ENCODE data around the gene USP22. TPM values are rescaled to one million over a fixed set of nuclear protein-coding genes. Genes with fewer than 3 reads are reported as not detected.

USP22 gene
- total RNA-seq, 1 donor from 2014 or later, result 235 TPM

DNA sequence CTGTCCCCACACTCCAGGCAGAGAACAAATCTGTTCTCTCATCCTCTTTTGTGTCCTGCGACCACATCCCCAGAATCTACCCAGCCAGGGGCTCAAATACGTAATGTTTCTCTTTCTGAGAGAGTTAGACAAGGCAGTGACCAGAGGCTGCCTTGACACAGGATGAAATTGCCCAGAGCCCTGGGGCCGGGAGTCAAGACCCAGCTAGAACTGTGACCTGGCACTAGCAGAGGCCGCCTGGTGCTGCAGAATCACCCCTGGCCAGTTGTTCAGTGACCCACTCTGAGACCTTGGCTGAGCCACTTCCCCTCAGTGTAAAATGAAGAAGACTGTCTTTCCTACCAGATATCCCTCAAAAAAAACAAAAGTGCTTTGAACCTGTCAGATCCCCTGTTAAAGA is 72.5 kb downstream of the USP22 start:
- Histone ChIP-seq H3K27me3 (ENCODE audit: control insufficient read depth, insufficient read depth, low read length) (no peaks in the 10 kb centered on the region), H3K36me3 (ENCODE audit: control insufficient read depth, insufficient read depth, low read length) (no peaks in the 10 kb centered on the region), H3K4me3 (ENCODE audit: low read depth, low read length) (no peak overlapping the region)
- no peak for DNase-seq (ENCODE audit: low read depth)
- TF ChIP-seq, protein P1, sequence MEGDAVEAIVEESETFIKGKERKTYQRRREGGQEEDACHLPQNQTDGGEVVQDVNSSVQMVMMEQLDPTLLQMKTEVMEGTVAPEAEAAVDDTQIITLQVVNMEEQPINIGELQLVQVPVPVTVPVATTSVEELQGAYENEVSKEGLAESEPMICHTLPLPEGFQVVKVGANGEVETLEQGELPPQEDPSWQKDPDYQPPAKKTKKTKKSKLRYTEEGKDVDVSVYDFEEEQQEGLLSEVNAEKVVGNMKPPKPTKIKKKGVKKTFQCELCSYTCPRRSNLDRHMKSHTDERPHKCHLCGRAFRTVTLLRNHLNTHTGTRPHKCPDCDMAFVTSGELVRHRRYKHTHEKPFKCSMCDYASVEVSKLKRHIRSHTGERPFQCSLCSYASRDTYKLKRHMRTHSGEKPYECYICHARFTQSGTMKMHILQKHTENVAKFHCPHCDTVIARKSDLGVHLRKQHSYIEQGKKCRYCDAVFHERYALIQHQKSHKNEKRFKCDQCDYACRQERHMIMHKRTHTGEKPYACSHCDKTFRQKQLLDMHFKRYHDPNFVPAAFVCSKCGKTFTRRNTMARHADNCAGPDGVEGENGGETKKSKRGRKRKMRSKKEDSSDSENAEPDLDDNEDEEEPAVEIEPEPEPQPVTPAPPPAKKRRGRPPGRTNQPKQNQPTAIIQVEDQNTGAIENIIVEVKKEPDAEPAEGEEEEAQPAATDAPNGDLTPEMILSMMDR (IDR thresholded peaks at IDR 0.05; ENCODE audit: insufficient read depth, low read length, poor library complexity, severe bottlenecking), result no peak

DNA sequence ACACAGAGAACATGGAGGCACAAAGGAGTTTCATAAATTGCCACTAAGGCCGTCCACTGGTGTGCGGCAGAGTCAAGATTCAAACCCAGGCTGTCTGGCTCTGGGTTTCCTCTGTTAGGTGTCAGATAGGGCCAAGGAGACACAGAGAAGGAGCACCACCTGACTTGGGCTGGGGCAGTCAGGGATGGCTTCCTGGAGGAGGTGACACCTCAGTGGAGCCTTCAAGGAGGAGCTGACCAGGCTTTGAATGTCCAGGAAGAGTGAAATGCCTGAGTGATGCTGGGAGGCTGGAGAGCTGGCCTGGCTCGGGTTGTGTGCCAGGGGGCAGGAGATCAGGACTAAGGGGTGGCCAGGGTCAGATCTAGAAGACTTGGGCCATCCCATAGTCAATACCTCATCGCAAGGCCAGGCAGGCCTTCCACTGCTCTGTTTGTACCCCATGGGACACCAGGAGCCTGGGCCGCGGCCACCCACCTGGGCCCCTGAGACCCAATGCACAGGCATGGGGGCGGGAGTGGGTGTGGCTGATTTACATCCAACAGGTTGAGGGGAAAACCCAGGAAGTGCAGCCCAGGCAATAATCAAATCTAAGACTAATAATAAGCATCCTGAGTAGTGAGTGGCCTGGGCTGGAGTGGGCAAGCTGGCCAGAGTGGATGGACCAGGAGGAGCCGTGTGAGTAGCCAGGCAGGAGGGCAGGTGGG is 73.7 kb downstream of the USP22 start:
- DNase-seq (ENCODE audit: low read depth), result no peak
- H3K36me3 ChIP-seq (ENCODE audit: control insufficient read depth, insufficient read depth, low read length), result no peaks in the 10 kb centered on the region
- TF ChIP-seq, protein P1 (IDR thresholded peaks at IDR 0.05; ENCODE audit: insufficient read depth, low read length, poor library complexity, severe bottlenecking), result no peak
- H3K27me3 ChIP-seq (ENCODE audit: control insufficient read depth, insufficient read depth, low read length), result no peaks in the 10 kb centered on the region
- H3K4me3 ChIP-seq (ENCODE audit: low read depth, low read length), result no peak overlapping the region

DNA sequence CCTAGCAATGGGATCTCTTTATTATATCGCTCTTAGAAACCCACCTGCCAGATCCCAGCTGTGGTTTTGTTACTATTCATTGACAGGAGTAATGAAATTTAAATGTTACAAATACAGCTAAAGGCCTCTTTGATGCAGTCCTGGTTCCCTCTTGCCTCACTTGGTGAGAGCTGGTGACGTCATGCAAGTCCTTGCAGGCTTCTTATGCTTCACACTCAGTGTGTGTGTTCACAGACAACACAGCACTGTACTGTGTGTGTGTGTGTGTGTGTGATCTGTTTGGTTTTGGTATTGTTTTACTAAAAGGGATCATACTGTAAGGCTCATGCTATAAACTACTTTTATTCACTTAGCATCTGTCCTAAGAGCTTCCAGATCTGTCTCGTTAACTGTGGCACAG is 75.0 kb downstream of the USP22 start:
- TF ChIP-seq, protein P1 (IDR thresholded peaks at IDR 0.05; ENCODE audit: insufficient read depth, low read length, poor library complexity, severe bottlenecking), result no peak
- no peak for DNase-seq (ENCODE audit: low read depth)
- no peaks in the 10 kb centered on the region for H3K27me3 ChIP-seq (ENCODE audit: control insufficient read depth, insufficient read depth, low read length)

DNA sequence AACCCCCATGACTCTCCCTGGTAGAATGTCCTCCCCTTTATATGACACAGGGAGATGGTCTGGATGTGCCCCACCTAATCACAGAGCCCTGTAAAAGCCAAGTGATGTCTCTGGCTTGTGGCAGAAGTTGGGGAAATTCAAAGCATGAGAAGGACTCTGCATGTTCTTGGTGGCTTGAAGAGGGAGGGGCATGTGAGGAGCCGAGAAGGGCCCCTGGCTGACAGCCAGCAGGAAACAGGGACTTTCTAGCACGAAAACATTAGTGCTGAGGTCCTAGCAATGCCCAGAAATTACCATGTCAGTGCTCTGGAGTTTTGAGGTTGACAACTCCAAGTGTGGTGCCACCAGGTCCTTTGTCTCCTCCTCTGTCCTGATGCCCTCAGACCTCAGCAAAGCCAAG is 75.9 kb downstream of the USP22 start:
- Histone ChIP-seq H3K36me3 (ENCODE audit: control insufficient read depth, insufficient read depth, low read length) (no peaks in the 10 kb centered on the region), H3K4me3 (ENCODE audit: low read depth, low read length) (no peak overlapping the region), H3K27me3 (ENCODE audit: control insufficient read depth, insufficient read depth, low read length) (no peaks in the 10 kb centered on the region)
- DNase-seq (ENCODE audit: low read depth), result no peak
- TF ChIP-seq, protein P1 (IDR thresholded peaks at IDR 0.05; ENCODE audit: insufficient read depth, low read length, poor library complexity, severe bottlenecking), result no peak

More for the DNA sequence above, 75.0 kb downstream of the USP22 start:
- Histone ChIP-seq H3K4me3 (ENCODE audit: low read depth, low read length) (no peak overlapping the region), H3K36me3 (ENCODE audit: control insufficient read depth, insufficient read depth, low read length) (no peaks in the 10 kb centered on the region)

DNA sequence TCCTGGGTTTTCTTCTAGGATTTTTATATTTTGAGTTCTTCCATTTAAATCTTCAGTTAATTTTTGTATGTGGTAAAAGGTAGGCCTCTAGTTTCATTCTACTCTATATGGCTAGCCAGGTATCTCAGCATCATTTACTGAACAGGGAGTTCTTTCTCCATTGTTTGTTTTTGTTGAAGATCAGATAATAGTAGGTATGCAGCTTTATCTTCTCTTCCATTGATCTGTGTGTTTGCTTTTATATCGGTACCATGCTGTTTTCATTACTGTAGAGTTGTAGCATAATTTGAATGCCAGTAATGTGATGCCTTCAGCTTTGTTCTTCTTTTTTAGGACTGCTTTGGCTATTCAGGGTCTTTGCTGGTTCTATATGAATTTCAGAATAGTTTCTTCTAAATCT is 77.3 kb downstream of the USP22 start:
- TF ChIP-seq, protein P1 (IDR thresholded peaks at IDR 0.05; ENCODE audit: insufficient read depth, low read length, poor library complexity, severe bottlenecking), result no peak
- Histone ChIP-seq H3K27me3 (ENCODE audit: control insufficient read depth, insufficient read depth, low read length) (no peaks in the 10 kb centered on the region), H3K36me3 (ENCODE audit: control insufficient read depth, insufficient read depth, low read length) (no peaks in the 10 kb centered on the region), H3K4me3 (ENCODE audit: low read depth, low read length) (no peak overlapping the region)
- DNase-seq (ENCODE audit: low read depth), result no peak

DNA sequence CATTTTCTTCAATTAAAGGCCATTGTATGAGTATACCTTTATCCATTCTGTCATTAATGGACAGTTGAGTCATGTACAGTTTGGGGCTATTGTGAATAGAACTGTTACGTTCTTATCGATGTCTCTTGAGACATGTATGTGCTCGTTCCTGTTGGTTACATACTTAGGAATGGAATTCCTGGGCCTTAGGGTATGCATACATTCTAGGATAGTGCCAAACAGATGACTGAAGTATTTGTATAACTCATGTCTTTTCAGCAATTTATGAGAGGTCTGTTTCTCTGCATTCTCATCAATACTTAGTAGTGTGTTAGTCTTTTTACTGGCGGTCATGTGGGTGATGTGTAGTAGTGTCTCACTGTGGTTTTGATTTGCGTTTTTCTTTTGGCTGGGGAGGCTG is 81.2 kb downstream of the USP22 start:
- no peak for DNase-seq (ENCODE audit: low read depth)
- Histone ChIP-seq H3K4me3 (ENCODE audit: low read depth, low read length) (no peak overlapping the region), H3K36me3 (ENCODE audit: control insufficient read depth, insufficient read depth, low read length) (no peaks in the 10 kb centered on the region), H3K27me3 (ENCODE audit: control insufficient read depth, insufficient read depth, low read length) (peaks cover 6% of the 10 kb centered on the region)
- TF ChIP-seq, protein P1 (IDR thresholded peaks at IDR 0.05; ENCODE audit: insufficient read depth, low read length, poor library complexity, severe bottlenecking), result no peak

Measured in kidney epithelial cell (primary cell).